ENCODE measurements around the gene DTNA.

DTNA gene

GRCh38 chr18:34773961-34774766, 64.1 kb downstream of the DTNA start:
- DNase-seq, result no peak

DNA sequence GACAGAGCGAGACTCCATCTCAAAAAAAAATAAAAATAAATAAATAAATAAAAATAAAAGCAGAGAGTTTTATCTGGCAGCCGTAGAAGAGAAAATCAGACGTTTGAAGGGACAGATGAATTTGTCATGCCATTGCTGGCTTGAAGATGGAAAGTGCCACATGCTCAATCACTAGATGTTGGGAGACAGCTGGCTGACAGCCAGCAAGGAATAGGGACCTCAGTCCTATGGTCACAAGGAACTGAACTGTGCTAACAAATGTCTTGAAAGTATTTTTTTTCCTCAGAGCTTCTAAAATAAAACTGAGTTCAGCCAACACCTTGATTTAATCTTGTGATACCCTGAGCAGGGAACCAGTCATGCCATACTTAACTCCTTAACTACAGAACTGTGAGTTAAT, 65.4 kb downstream of the DTNA start:
- DNase-seq, result no peak

DNA sequence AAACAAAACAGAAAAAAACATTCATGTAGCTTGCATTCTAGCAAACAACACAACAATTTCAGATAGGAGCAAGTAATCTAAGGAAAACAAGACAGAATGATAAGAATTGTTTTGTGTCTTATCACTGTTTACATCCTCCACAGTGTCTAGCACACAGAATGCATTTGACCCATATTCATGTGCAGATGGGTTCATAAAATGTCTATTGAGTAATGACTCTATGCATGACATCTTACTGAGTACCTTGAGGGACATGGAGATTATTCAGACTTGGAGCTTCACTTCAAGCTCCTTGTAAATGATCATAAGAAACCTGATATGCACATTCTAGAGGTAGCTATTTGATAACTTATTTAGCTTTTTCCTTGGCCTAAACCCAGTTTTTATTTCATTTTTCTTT, 69.0 kb downstream of the DTNA start:
- no peak for DNase-seq

GRCh38 chr18:34780856-34781255, 70.8 kb downstream of the DTNA start:
- no peak for DNase-seq

DNA sequence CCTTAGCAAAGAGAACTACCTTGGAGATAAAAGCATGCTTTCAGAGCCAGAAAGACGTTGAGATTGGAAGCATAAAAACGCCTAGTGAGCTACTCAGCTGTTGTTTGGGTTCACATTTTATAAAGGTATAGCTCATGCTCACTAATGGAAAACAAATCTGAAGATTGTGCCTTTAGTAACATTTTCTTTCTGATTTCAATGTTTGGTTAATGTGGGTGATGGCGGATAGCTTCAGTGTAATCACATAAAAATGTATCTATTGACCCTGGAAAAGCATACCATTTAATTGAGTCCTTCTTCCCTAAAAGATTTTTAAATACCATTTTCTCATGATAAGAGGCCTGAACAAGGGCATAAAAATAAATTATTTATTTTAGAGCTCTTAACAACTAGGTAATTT, 73.4 kb downstream of the DTNA start:
- DNase-seq, result no peak

DNA sequence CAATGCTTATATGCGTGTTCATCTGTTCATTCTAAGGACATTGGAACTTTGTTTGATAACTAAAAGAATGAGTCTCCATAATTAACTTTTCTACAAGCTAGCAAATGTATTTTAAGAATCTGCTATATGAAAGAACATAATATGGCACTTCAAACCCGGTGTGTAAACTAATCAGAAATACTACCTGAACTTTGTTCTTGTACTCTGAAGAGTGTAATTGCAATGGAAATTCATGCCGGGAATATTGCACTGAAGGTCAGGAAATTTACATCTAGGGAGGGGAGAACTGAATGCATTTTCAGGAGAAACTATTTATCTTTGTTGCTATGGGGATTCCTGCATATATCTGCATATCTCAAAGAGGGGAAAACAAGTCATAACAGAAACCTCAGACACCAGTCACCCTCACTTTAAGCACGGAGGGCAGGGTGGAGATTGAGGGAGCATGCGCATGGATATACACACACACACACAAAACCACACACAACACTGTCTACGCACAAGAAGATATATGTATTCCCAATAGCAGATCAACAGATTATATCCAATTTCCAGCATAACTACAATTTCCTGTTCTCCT, 76.2 kb downstream of the DTNA start:
- DNase-seq, result no peak

DNA sequence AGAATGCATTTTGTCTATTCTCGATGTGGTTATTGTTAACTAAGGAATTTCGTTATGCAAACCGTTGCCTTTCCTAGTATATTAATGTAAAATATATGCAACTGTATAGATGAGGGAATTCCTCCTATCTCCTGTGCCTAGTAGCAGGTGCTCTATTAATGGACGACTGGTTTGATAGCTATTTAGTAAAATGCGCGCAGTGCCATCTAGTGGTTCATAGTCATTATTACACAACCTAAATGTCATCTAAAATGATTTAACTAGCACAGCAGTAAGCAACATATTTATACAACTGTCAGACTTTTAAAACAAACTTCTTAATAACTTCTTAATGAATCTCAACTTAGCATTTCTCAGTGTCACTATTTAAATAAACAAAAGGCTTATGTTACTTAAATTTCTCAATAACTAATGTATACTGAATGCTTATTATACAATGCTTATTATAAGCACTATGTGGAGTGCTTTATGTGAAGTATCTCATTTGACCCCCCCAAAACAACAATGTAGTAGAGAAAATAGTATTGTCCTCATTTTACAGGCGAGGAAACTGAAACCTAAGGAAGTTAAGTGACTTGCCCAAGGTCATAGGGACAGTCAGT, 77.9 kb downstream of the DTNA start:
- DNase-seq, result peak; percentile 21

- DNase-seq, result no peak
These were observed 79.8 kb downstream of the DTNA start for GRCh38 chr18:34789768-34790344.

DNA sequence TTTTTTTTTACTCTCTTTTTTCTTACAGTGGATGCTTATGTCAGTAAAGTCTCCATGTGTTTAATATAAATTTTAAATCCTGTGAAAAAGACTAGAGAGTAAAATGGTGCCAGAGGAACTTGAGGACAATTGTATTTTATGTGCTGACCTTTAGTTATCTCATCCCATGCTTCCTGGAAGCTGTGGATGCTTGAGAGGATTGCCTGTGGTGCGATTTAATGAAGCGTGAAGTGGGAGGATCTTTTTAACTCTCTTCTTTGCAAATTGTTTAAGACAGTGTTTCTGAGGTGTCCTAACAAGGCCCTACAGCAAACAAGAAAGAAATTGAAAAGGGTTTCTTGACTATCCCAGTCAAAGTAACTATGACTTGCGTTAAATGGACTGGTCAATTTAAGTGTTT, 84.2 kb downstream of the DTNA start:
- DNase-seq, result no peak

DNA sequence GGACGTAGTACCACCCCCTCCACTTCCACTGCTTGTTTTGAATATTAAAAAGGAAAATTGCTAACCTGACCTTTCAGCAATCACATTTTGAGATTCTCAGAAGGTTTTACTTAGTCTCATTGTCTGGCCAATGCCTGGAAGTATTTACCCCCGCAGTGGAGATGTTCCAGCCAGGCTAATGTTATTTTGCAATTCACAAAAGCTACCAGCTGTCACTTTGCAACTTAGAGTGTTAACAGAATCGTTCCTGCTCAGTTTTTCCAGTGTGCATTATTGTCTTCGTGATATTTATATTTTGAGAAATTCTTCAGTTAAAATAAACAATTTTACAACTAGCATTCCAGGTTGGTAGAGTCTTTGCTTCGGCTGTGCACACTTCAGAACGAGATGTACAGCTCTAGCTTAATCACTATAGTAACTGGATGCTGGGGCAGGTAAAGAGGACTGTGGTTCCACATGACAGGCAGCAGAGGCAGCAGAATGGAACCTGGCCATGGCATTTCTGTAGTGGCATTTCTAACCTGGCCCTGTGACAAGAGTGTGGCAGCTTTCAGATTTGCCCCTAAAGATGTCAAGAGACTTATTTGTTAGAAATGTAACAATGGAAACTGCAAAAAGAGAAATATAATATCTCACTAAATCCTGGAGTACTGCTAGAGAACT, 85.1 kb downstream of the DTNA start:
- DNase-seq, result no peak

DNA sequence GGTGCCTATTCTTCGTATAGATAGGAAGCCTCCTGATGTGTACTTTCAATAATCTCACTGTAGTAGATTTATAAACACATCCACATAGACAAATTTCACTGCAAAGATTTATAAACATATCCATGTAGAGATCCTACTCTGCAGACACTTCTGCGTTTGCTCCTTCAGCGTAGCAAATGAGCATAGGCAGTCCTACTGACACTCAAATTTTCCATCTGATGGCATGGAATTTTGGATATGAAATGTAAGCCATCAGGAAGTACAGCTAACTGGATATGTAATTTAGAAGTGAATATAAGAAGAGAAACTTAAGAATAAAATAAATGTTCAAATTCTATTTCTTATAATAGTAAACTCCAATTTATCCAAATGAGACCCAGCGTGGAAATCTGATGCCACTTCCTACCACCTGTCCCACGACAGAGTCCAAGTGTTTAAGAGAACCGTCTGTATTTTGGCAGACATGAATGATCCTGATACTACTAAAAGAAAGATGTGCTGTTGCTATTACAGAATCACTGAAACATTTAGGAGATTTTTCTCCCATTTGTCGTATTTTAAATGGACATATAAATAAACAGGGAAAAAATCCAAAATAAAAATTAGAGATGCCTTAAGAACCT, 86.0 kb downstream of the DTNA start:
- no peak for DNase-seq

DNA sequence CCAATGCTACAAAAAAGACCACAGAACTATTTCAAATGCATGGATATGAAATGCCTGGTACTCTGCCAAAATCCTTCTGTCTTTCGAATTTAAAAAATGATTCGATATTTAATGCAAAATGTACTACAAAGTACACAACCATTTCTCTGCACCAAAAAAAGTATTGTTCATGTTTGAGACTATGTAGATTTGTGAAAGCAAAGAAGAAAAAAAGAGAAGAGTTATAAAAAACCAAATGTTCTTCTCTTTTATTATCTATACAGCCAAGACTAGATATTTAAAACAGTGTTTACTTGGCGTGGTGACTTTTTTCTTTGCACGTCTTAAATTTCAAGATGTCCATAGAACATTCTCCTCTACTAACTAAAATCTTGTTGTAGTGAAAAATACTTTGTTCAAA, 89.2 kb downstream of the DTNA start:
- no peak for DNase-seq

- no peak for DNase-seq
These were observed 90.3 kb downstream of the DTNA start for GRCh38 chr18:34800381-34800780.

- DNase-seq, result no peak
These were observed 91.7 kb downstream of the DTNA start for GRCh38 chr18:34801774-34802173.

DNA sequence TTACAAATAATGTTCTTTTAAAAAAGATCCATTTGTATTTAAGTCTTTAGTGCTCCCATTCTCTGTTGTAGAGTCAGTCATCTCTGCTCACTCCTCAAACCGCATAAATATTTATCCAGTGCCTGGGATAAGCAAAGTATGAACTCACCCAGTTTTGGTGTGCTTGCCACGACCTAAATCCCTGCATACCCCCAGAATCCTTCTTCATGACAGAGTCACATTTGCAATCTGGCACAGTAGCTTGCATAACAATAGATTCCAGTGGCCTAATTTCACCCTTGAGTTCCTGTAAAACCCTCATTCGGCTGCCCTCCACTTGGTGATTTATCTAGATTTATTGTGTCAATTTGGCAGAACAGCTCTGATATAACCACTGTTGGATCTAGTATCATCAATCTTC, 92.9 kb downstream of the DTNA start:
- DNase-seq, result no peak

- DNase-seq, result no peak
These were observed 93.8 kb downstream of the DTNA start for GRCh38 chr18:34803877-34804400.

- DNase-seq, result no peak
These were observed 95.2 kb downstream of the DTNA start for GRCh38 chr18:34805103-34805877.

- DNase-seq, result no peak
These were observed 95.8 kb downstream of the DTNA start for GRCh38 chr18:34805878-34806351.

GRCh38 chr18:34806527-34806926, 96.4 kb downstream of the DTNA start:
- DNase-seq, result no peak

GRCh38 chr18:34807106-34807796, 97.2 kb downstream of the DTNA start:
- no peak for DNase-seq

GRCh38 chr18:34808389-34808788, 98.3 kb downstream of the DTNA start:
- no peak for DNase-seq

Measured in activated T-cell treated with anti-CD3 and anti-CD28 coated beads for 4 hours (primary cell).